DMS153 treated with DMSO at 0.1 percent for 48 hours (cell line): ENCODE measurements around the gene MAN1A1.

Experiments used
- DNase-seq: peaks from one replicate; lab custom pipeline; 2025; ENCODE audit not compliant: unreplicated experiment; lab: John Stamatoyannopoulos, UW

Gene MAN1A1

GRCh38 chr6:119240257-119241110 is 109.1 kb downstream of the MAN1A1 start:
- no peak for DNase-seq

GRCh38 chr6:119237177-119237715 is 112.3 kb downstream of the MAN1A1 start:
- no peak for DNase-seq

- no peak for DNase-seq
These were observed 114.6 kb downstream of the MAN1A1 start for GRCh38 chr6:119234941-119235340.

- DNase-seq, result no peak
These were observed 115.1 kb downstream of the MAN1A1 start for GRCh38 chr6:119234457-119234856.

GRCh38 chr6:119233312-119233984 is 116.1 kb downstream of the MAN1A1 start:
- DNase-seq, result no peak

GRCh38 chr6:119231394-119231793 is 118.2 kb downstream of the MAN1A1 start:
- DNase-seq, result no peak

GRCh38 chr6:119230160-119230559 is 119.4 kb downstream of the MAN1A1 start:
- DNase-seq, result no peak

- no peak for DNase-seq
These were observed 122.2 kb downstream of the MAN1A1 start for GRCh38 chr6:119227377-119227776.

GRCh38 chr6:119226089-119226488 is 123.5 kb downstream of the MAN1A1 start:
- no peak for DNase-seq

GRCh38 chr6:119224095-119224701 is 125.4 kb downstream of the MAN1A1 start:
- DNase-seq, result no peak

GRCh38 chr6:119220452-119220851 is 129.1 kb downstream of the MAN1A1 start:
- no peak for DNase-seq

GRCh38 chr6:119218548-119218947 is 131.0 kb downstream of the MAN1A1 start:
- DNase-seq, result no peak

GRCh38 chr6:119215885-119216590 is 133.5 kb downstream of the MAN1A1 start:
- no peak for DNase-seq

- DNase-seq, result no peak
These were observed 134.3 kb downstream of the MAN1A1 start for GRCh38 chr6:119215309-119215708.

GRCh38 chr6:119210596-119210995 is 139.0 kb downstream of the MAN1A1 start:
- no peak for DNase-seq

GRCh38 chr6:119209452-119210205 is 139.9 kb downstream of the MAN1A1 start:
- DNase-seq, result no peak

- no peak for DNase-seq
These were observed 141.4 kb downstream of the MAN1A1 start for GRCh38 chr6:119207971-119208725.

GRCh38 chr6:119207327-119207726 is 142.2 kb downstream of the MAN1A1 start:
- DNase-seq, result no peak

- no peak for DNase-seq
These were observed 143.5 kb downstream of the MAN1A1 start for GRCh38 chr6:119205911-119206618.
